ENCODE data around the gene PTPN1.

PTPN1 gene

GRCh38 chr20:50518270-50518721 is 8.1 kb downstream of the PTPN1 start:
- peak overlapping the region; percentile 2; the same call in 1 of the 2 replicates for H3K4me3 ChIP-seq (ENCODE audit: low read length)

GRCh38 chr20:50519036-50519762 is 9.0 kb downstream of the PTPN1 start:
- no peak for TF ChIP-seq CTCF (conservative IDR thresholded peaks at IDR 0.05; ENCODE audit: low read length)
- no peak for DNase-seq (ENCODE audit: low read depth)
- no peak overlapping the region for H3K4me3 ChIP-seq (ENCODE audit: low read length)

More at GRCh38 chr20:50518270-50518721, 8.1 kb downstream of the PTPN1 start:
- no peak for TF ChIP-seq CTCF (conservative IDR thresholded peaks at IDR 0.05; ENCODE audit: low read length)
- peak; percentile 41 for DNase-seq (ENCODE audit: low read depth)

- DNase-seq (ENCODE audit: low read depth): no peak
- H3K4me3 ChIP-seq (ENCODE audit: low read length): no peak overlapping the region
- no peak for TF ChIP-seq CTCF (conservative IDR thresholded peaks at IDR 0.05; ENCODE audit: low read length)
These were observed 10.2 kb downstream of the PTPN1 start for GRCh38 chr20:50520222-50520880.

GRCh38 chr20:50521221-50522052 is 11.3 kb downstream of the PTPN1 start:
- H3K4me3 ChIP-seq (ENCODE audit: low read length): no peak overlapping the region
- peak; percentile 39 for DNase-seq (ENCODE audit: low read depth)
- TF ChIP-seq CTCF (conservative IDR thresholded peaks at IDR 0.05; ENCODE audit: low read length): no peak

GRCh38 chr20:50522053-50522674 is 12.0 kb downstream of the PTPN1 start:
- no peak for DNase-seq (ENCODE audit: low read depth)
- TF ChIP-seq CTCF (conservative IDR thresholded peaks at IDR 0.05; ENCODE audit: low read length): no peak
- H3K4me3 ChIP-seq (ENCODE audit: low read length): no peak overlapping the region

GRCh38 chr20:50523552-50524167 is 13.5 kb downstream of the PTPN1 start:
- no peak overlapping the region for H3K4me3 ChIP-seq (ENCODE audit: low read length)
- TF ChIP-seq CTCF (conservative IDR thresholded peaks at IDR 0.05; ENCODE audit: low read length): no peak
- DNase-seq (ENCODE audit: low read depth): no peak
